ACC112 (cell line): Measurements from ENCODE around the gene NR5A2.

ENCODE experiments used
- H2AFZ ChIP-seq: fragments of 200-600 bp; sonication (generic); one replicate; pipeline ENCODE4 v1.6.0; 2017; ENCODE audit warnings: antibody characterized with exemption, low read length; ENCODE audit not compliant: unreplicated experiment
- H3K27ac ChIP-seq: fragments of 200-600 bp; sonication (generic); 2 replicates; pipeline ENCODE4 v1.5.1; 2014; ENCODE audit warnings: low read depth, mild to moderate bottlenecking, antibody characterized with exemption, low read length, moderate library complexity
- H3K27me3 ChIP-seq: fragments of 200-600 bp; sonication (generic); 2 replicates; pipeline ENCODE4 v1.6.1; 2014; ENCODE audit warnings: mild to moderate bottlenecking, antibody characterized with exemption, low read length, moderate library complexity, mixed read lengths; ENCODE audit not compliant: insufficient read depth
- H3K36me3 ChIP-seq: fragments of 200-600 bp; sonication (generic); 2 replicates; pipeline ENCODE4 v1.6.1; 2016; ENCODE audit warnings: mild to moderate bottlenecking, antibody characterized with exemption, low read length, moderate library complexity, mixed read lengths; ENCODE audit not compliant: insufficient read depth
- H3K4me1 ChIP-seq: fragments of 200-600 bp; sonication (generic); one replicate; pipeline ENCODE4 v1.6.1; 2016; ENCODE audit warnings: low read length, mixed read lengths; ENCODE audit not compliant: insufficient read depth, unreplicated experiment, control insufficient read depth
- H3K4me3 ChIP-seq: fragments of 200-600 bp; sonication (generic); 2 replicates; pipeline ENCODE4 v1.5.1; 2014; ENCODE audit warnings: mild to moderate bottlenecking, low read depth, low read length
- H3K79me2 ChIP-seq: fragments of 200-600 bp; sonication (generic); one replicate; pipeline ENCODE4 v1.6.0; 2016; ENCODE audit warnings: low read length; ENCODE audit not compliant: control insufficient read depth, unreplicated experiment, insufficient read depth

Gene NR5A2

GRCh38 chr1:200147742-200148141, 120.2 kb downstream of the NR5A2 start:
- Histone ChIP-seq H3K27ac (no peak overlapping the region), H3K27me3 (no peaks in the 10 kb centered on the region), H3K4me3 (no peak overlapping the region), H3K4me1 (peaks cover 15% of the 10 kb centered on the region), H3K79me2 (no peaks in the 10 kb centered on the region), H3K36me3 (no peaks in the 10 kb centered on the region), H2AFZ (no peak overlapping the region)

GRCh38 chr1:200150006-200150405, 122.5 kb downstream of the NR5A2 start:
- H3K4me3 ChIP-seq = no peak overlapping the region
- H3K27ac ChIP-seq = peak overlapping the region; percentile 54
- peaks cover 27% of the 10 kb centered on the region for H3K4me1 ChIP-seq
- no peaks in the 10 kb centered on the region for H3K79me2 ChIP-seq
- no peaks in the 10 kb centered on the region for H3K36me3 ChIP-seq
- H2AFZ ChIP-seq = peak overlapping the region; percentile 82
- H3K27me3 ChIP-seq = no peaks in the 10 kb centered on the region

- peak overlapping the region; percentile 82 for H2AFZ ChIP-seq
- peaks cover 27% of the 10 kb centered on the region for H3K4me1 ChIP-seq
- H3K79me2 ChIP-seq = no peaks in the 10 kb centered on the region
- no peaks in the 10 kb centered on the region for H3K36me3 ChIP-seq
- H3K27ac ChIP-seq = peak overlapping the region; percentile 54
- no peak overlapping the region for H3K4me3 ChIP-seq
- H3K27me3 ChIP-seq = no peaks in the 10 kb centered on the region
These were observed 123.2 kb downstream of the NR5A2 start for GRCh38 chr1:200150721-200151120.

- Histone ChIP-seq H3K27ac (no peak overlapping the region), H3K27me3 (no peaks in the 10 kb centered on the region), H3K36me3 (no peaks in the 10 kb centered on the region), H2AFZ (no peak overlapping the region), H3K4me3 (no peak overlapping the region), H3K79me2 (no peaks in the 10 kb centered on the region), H3K4me1 (peaks cover 27% of the 10 kb centered on the region)
These were observed 124.8 kb downstream of the NR5A2 start for GRCh38 chr1:200152336-200152735.

GRCh38 chr1:200153277-200154055, 126.0 kb downstream of the NR5A2 start:
- Histone ChIP-seq H3K4me1 (peaks cover 27% of the 10 kb centered on the region), H2AFZ (no peak overlapping the region)

GRCh38 chr1:200154069-200154767, 126.7 kb downstream of the NR5A2 start:
- Histone ChIP-seq H3K4me3 (no peak overlapping the region), H3K4me1 (peaks cover 27% of the 10 kb centered on the region), H3K36me3 (no peaks in the 10 kb centered on the region), H3K79me2 (no peaks in the 10 kb centered on the region), H3K27ac (no peak overlapping the region), H3K27me3 (no peaks in the 10 kb centered on the region), H2AFZ (no peak overlapping the region)

More at GRCh38 chr1:200153277-200154055, 126.0 kb downstream of the NR5A2 start:
- H3K79me2 ChIP-seq = no peaks in the 10 kb centered on the region
- H3K36me3 ChIP-seq = no peaks in the 10 kb centered on the region
- H3K4me3 ChIP-seq = no peak overlapping the region
- no peak overlapping the region for H3K27ac ChIP-seq
- H3K27me3 ChIP-seq = no peaks in the 10 kb centered on the region

GRCh38 chr1:200157715-200158114, 130.2 kb downstream of the NR5A2 start:
- Histone ChIP-seq H3K27me3 (no peaks in the 10 kb centered on the region), H3K27ac (no peak overlapping the region), H3K4me1 (peaks cover 12% of the 10 kb centered on the region), H3K36me3 (no peaks in the 10 kb centered on the region), H2AFZ (no peak overlapping the region), H3K4me3 (no peak overlapping the region), H3K79me2 (no peaks in the 10 kb centered on the region)

GRCh38 chr1:200161801-200162200, 134.3 kb downstream of the NR5A2 start:
- Histone ChIP-seq H3K4me1 (no peaks in the 10 kb centered on the region), H3K27ac (no peak overlapping the region), H3K4me3 (no peak overlapping the region)

GRCh38 chr1:200162258-200162657, 134.7 kb downstream of the NR5A2 start:
- Histone ChIP-seq H2AFZ (no peak overlapping the region), H3K79me2 (no peaks in the 10 kb centered on the region), H3K4me1 (no peaks in the 10 kb centered on the region), H3K36me3 (no peaks in the 10 kb centered on the region), H3K27ac (no peak overlapping the region), H3K27me3 (no peaks in the 10 kb centered on the region), H3K4me3 (no peak overlapping the region)

More at GRCh38 chr1:200161801-200162200, 134.3 kb downstream of the NR5A2 start:
- Histone ChIP-seq H3K79me2 (no peaks in the 10 kb centered on the region), H2AFZ (no peak overlapping the region), H3K27me3 (no peaks in the 10 kb centered on the region), H3K36me3 (no peaks in the 10 kb centered on the region)

- Histone ChIP-seq H3K4me3 (no peak overlapping the region), H3K79me2 (no peaks in the 10 kb centered on the region), H2AFZ (no peak overlapping the region), H3K27me3 (no peaks in the 10 kb centered on the region), H3K4me1 (no peaks in the 10 kb centered on the region), H3K27ac (no peak overlapping the region), H3K36me3 (no peaks in the 10 kb centered on the region)
These were observed 135.4 kb downstream of the NR5A2 start for GRCh38 chr1:200162877-200163276.

GRCh38 chr1:200163911-200164310, 136.4 kb downstream of the NR5A2 start:
- no peaks in the 10 kb centered on the region for H3K27me3 ChIP-seq
- H3K4me1 ChIP-seq = no peaks in the 10 kb centered on the region
- no peak overlapping the region for H3K4me3 ChIP-seq
- H3K27ac ChIP-seq = no peak overlapping the region
- H2AFZ ChIP-seq = no peak overlapping the region
- H3K79me2 ChIP-seq = no peaks in the 10 kb centered on the region
- H3K36me3 ChIP-seq = no peaks in the 10 kb centered on the region
